ENCODE results near the gene RRAD. TPM values are rescaled to one million over a fixed set of nuclear protein-coding genes. Genes with fewer than 3 reads are reported as not detected.
A peak's percentile ranks its signal among the peaks of the same experiment; 100 is the strongest.

RRAD gene
- total RNA-seq, 1 experiment from 2014 or later = not detected

- Histone ChIP-seq H3K9me3 (ENCODE audit: low read length) (no peaks in the 10 kb centered on the region), H3K9ac (ENCODE audit: low read length) (no peak overlapping the region), H3K4me2 (ENCODE audit: low read depth, low read length, poor library complexity, severe bottlenecking) (no peak overlapping the region), H3K4me1 (ENCODE audit: low read length) (peaks cover 3% of the 10 kb centered on the region; the same call in 1 of the 2 replicates), H2AFZ (ENCODE audit: low read length) (no peak overlapping the region), H3K27me3 (ENCODE audit: low read length) (no peaks in the 10 kb centered on the region), H3K79me2 (ENCODE audit: low read length) (no peaks in the 10 kb centered on the region), H4K20me1 (ENCODE audit: insufficient read depth, low read depth, low read length) (no peaks in the 10 kb centered on the region), H3K9me2 (replicated peaks; ENCODE audit: insufficient read depth, low read length) (no peaks in the 10 kb centered on the region), H3K36me3 (ENCODE audit: insufficient read depth, low read length) (0 out of 2 replicates have a peak, but pooled peaks cover 2% of the 10 kb centered on the region), H3K27ac (ENCODE audit: low read length) (no peak overlapping the region), H3K4me3 (ENCODE audit: low read length) (no peak overlapping the region)
- no peak for DNase-seq
Observed at GRCh38 chr16:66942981-66943380, 17.6 kb upstream of the RRAD start.

- Histone ChIP-seq H3K27ac (ENCODE audit: low read length) (no peak overlapping the region), H3K9me3 (ENCODE audit: low read length) (no peaks in the 10 kb centered on the region), H3K36me3 (ENCODE audit: insufficient read depth, low read length) (0 out of 2 replicates have a peak, but pooled peaks cover 2% of the 10 kb centered on the region), H3K4me3 (ENCODE audit: low read length) (no peak overlapping the region), H2AFZ (ENCODE audit: low read length) (no peak overlapping the region), H3K27me3 (ENCODE audit: low read length) (no peaks in the 10 kb centered on the region), H3K79me2 (ENCODE audit: low read length) (peaks cover 14% of the 10 kb centered on the region), H3K9me2 (replicated peaks; ENCODE audit: insufficient read depth, low read length) (no peaks in the 10 kb centered on the region), H4K20me1 (ENCODE audit: insufficient read depth, low read depth, low read length) (no peaks in the 10 kb centered on the region), H3K9ac (ENCODE audit: low read length) (no peak overlapping the region), H3K4me1 (ENCODE audit: low read length) (peaks cover 8% of the 10 kb centered on the region), H3K4me2 (ENCODE audit: low read depth, low read length, poor library complexity, severe bottlenecking) (no peak overlapping the region)
- no peak for DNase-seq
Observed at GRCh38 chr16:66940236-66940635, 14.9 kb upstream of the RRAD start.

- no peaks in the 10 kb centered on the region for H3K9me3 ChIP-seq (ENCODE audit: low read length)
- peaks cover 11% of the 10 kb centered on the region for H3K4me1 ChIP-seq (ENCODE audit: low read length)
- no peak overlapping the region for H2AFZ ChIP-seq (ENCODE audit: low read length)
- H3K4me3 ChIP-seq (ENCODE audit: low read length) = no peak overlapping the region
- no peak overlapping the region for H3K4me2 ChIP-seq (ENCODE audit: low read depth, low read length, poor library complexity, severe bottlenecking)
- no peak overlapping the region for H3K27ac ChIP-seq (ENCODE audit: low read length)
- peaks cover 23% of the 10 kb centered on the region for H3K79me2 ChIP-seq (ENCODE audit: low read length)
- no peak overlapping the region for H3K9ac ChIP-seq (ENCODE audit: low read length)
- no peak for DNase-seq
- 0 out of 2 replicates have a peak, but pooled peaks cover 2% of the 10 kb centered on the region for H3K36me3 ChIP-seq (ENCODE audit: insufficient read depth, low read length)
- no peaks in the 10 kb centered on the region for H3K27me3 ChIP-seq (ENCODE audit: low read length)
- H3K9me2 ChIP-seq (replicated peaks; ENCODE audit: insufficient read depth, low read length) = no peaks in the 10 kb centered on the region
- no peaks in the 10 kb centered on the region for H4K20me1 ChIP-seq (ENCODE audit: insufficient read depth, low read depth, low read length)
Observed at GRCh38 chr16:66939366-66939765, 14.0 kb upstream of the RRAD start.

GRCh38 chr16:66937725-66938337 lies 12.5 kb upstream of the RRAD start:
- H3K9ac ChIP-seq (ENCODE audit: low read length) = no peak overlapping the region
- peaks cover 19% of the 10 kb centered on the region for H3K4me1 ChIP-seq (ENCODE audit: low read length)
- H3K9me2 ChIP-seq (replicated peaks; ENCODE audit: insufficient read depth, low read length) = no peaks in the 10 kb centered on the region
- H3K36me3 ChIP-seq (ENCODE audit: insufficient read depth, low read length) = 0 out of 2 replicates have a peak, but pooled peaks cover 2% of the 10 kb centered on the region
- H3K4me2 ChIP-seq (ENCODE audit: low read depth, low read length, poor library complexity, severe bottlenecking) = no peak overlapping the region
- H3K27ac ChIP-seq (ENCODE audit: low read length) = no peak overlapping the region
- no peaks in the 10 kb centered on the region for H3K27me3 ChIP-seq (ENCODE audit: low read length)
- peaks cover 37% of the 10 kb centered on the region for H3K79me2 ChIP-seq (ENCODE audit: low read length)
- DNase-seq = no peak
- no peaks in the 10 kb centered on the region for H3K9me3 ChIP-seq (ENCODE audit: low read length)
- H2AFZ ChIP-seq (ENCODE audit: low read length) = no peak overlapping the region
- H4K20me1 ChIP-seq (ENCODE audit: insufficient read depth, low read depth, low read length) = peaks cover 9% of the 10 kb centered on the region; the same call in 1 of the 2 replicates
- no peak overlapping the region for H3K4me3 ChIP-seq (ENCODE audit: low read length)

GRCh38 chr16:66936889-66937554 lies 11.7 kb upstream of the RRAD start:
- peak; percentile 41 for DNase-seq
- H3K27me3 ChIP-seq (ENCODE audit: low read length) = no peaks in the 10 kb centered on the region
- peaks cover 42% of the 10 kb centered on the region for H3K79me2 ChIP-seq (ENCODE audit: low read length)
- H2AFZ ChIP-seq (ENCODE audit: low read length) = no peak overlapping the region
- no peaks in the 10 kb centered on the region for H3K9me3 ChIP-seq (ENCODE audit: low read length)
- peaks cover 25% of the 10 kb centered on the region for H3K4me1 ChIP-seq (ENCODE audit: low read length)
- H3K36me3 ChIP-seq (ENCODE audit: insufficient read depth, low read length) = 0 out of 2 replicates have a peak, but pooled peaks cover 6% of the 10 kb centered on the region
- no peak overlapping the region for H3K27ac ChIP-seq (ENCODE audit: low read length)
- H3K4me2 ChIP-seq (ENCODE audit: low read depth, low read length, poor library complexity, severe bottlenecking) = no peak overlapping the region
- no peaks in the 10 kb centered on the region for H3K9me2 ChIP-seq (replicated peaks; ENCODE audit: insufficient read depth, low read length)
- no peak overlapping the region for H3K9ac ChIP-seq (ENCODE audit: low read length)
- peaks cover 12% of the 10 kb centered on the region; the same call in 1 of the 2 replicates for H4K20me1 ChIP-seq (ENCODE audit: insufficient read depth, low read depth, low read length)
- no peak overlapping the region for H3K4me3 ChIP-seq (ENCODE audit: low read length)

- peaks cover 42% of the 10 kb centered on the region for H3K79me2 ChIP-seq (ENCODE audit: low read length)
- H3K27me3 ChIP-seq (ENCODE audit: low read length) = no peaks in the 10 kb centered on the region
- no peaks in the 10 kb centered on the region for H3K9me3 ChIP-seq (ENCODE audit: low read length)
- H2AFZ ChIP-seq (ENCODE audit: low read length) = no peak overlapping the region
- no peaks in the 10 kb centered on the region for H3K9me2 ChIP-seq (replicated peaks; ENCODE audit: insufficient read depth, low read length)
- H3K27ac ChIP-seq (ENCODE audit: low read length) = no peak overlapping the region
- H3K4me1 ChIP-seq (ENCODE audit: low read length) = peaks cover 25% of the 10 kb centered on the region
- no peak overlapping the region for H3K9ac ChIP-seq (ENCODE audit: low read length)
- DNase-seq = no peak
- 0 out of 2 replicates have a peak, but pooled peaks cover 11% of the 10 kb centered on the region for H3K36me3 ChIP-seq (ENCODE audit: insufficient read depth, low read length)
- peaks cover 12% of the 10 kb centered on the region; the same call in 1 of the 2 replicates for H4K20me1 ChIP-seq (ENCODE audit: insufficient read depth, low read depth, low read length)
- H3K4me2 ChIP-seq (ENCODE audit: low read depth, low read length, poor library complexity, severe bottlenecking) = no peak overlapping the region
- no peak overlapping the region for H3K4me3 ChIP-seq (ENCODE audit: low read length)
Observed at GRCh38 chr16:66936462-66936861, 11.1 kb upstream of the RRAD start.

- H3K79me2 ChIP-seq (ENCODE audit: low read length) = peaks cover 42% of the 10 kb centered on the region
Observed at GRCh38 chr16:66935314-66936011, 10.1 kb upstream of the RRAD start, which contains the start of gene CES2. TSS of gene CES2 (plus strand) at chr16:66935516. CDS start at chr16:66935636, 120 bp downstream.

More at GRCh38 chr16:66935314-66936011, 10.1 kb upstream of the RRAD start, which contains the start of gene CES2:
- Histone ChIP-seq H3K9me2 (replicated peaks; ENCODE audit: insufficient read depth, low read length) (no peaks in the 10 kb centered on the region), H3K36me3 (ENCODE audit: insufficient read depth, low read length) (0 out of 2 replicates have a peak, but pooled peaks cover 12% of the 10 kb centered on the region), H3K4me1 (ENCODE audit: low read length) (peaks cover 25% of the 10 kb centered on the region), H3K9ac (ENCODE audit: low read length) (peak within 1 kb of the TSS; percentile 93), H4K20me1 (ENCODE audit: insufficient read depth, low read depth, low read length) (peaks cover 12% of the 10 kb centered on the region; the same call in 1 of the 2 replicates), H3K27ac (ENCODE audit: low read length) (peak within 1 kb of the TSS; percentile 48; the same call in 1 of the 2 replicates), H3K27me3 (ENCODE audit: low read length) (no peaks in the 10 kb centered on the region), H3K9me3 (ENCODE audit: low read length) (no peaks in the 10 kb centered on the region), H3K4me2 (ENCODE audit: low read depth, low read length, poor library complexity, severe bottlenecking) (peak within 1 kb of the TSS; percentile 96), H3K4me3 (ENCODE audit: low read length) (peak within 1 kb of the TSS; percentile 100), H2AFZ (ENCODE audit: low read length) (0 out of 2 replicates have a peak within 1 kb of the TSS, but pooled peaks have one; percentile 25)
- DNase-seq = no peak

Data from Karpas-422 (cell line).